ENCODE data around the gene ZNF862. TPM values are rescaled to one million over a fixed set of nuclear protein-coding genes. Genes with fewer than 3 reads are reported as not detected.

Gene ZNF862
- polyA plus RNA-seq, 1 donor from 2014 or later: 4.3 TPM

- Mint-ChIP-seq H3K36me3 (no peaks in the 10 kb centered on the region), H3K27ac (no peak overlapping the region), H3K4me3 (no peak overlapping the region), H3K9me3 (peaks cover 0 to 2% (median 0%) of the 10 kb centered on the region in 3 donors), H3K4me1 (no peaks in the 10 kb centered on the region), H3K27me3 (peaks cover 3% of the 10 kb centered on the region)
Observed at GRCh38 chr7:149801816-149802215, 36.4 kb upstream of the ZNF862 start.

- Mint-ChIP-seq H3K27me3 (peaks cover 4% of the 10 kb centered on the region), H3K9me3 (peaks cover 0 to 2% (median 0%) of the 10 kb centered on the region in 3 donors), H3K4me1 (peaks cover 0 to 1% (median 0%) of the 10 kb centered on the region in 3 donors), H3K27ac (no peak overlapping the region), H3K4me3 (no peak overlapping the region), H3K36me3 (no peaks in the 10 kb centered on the region)
Observed at GRCh38 chr7:149802966-149803365, 35.2 kb upstream of the ZNF862 start.

- H3K27me3 Mint-ChIP-seq: peaks cover 4% of the 10 kb centered on the region
- H3K27ac Mint-ChIP-seq: no peak overlapping the region
- H3K4me1 Mint-ChIP-seq: peaks cover 0 to 1% (median 0%) of the 10 kb centered on the region in 3 donors
- peaks cover 0 to 2% (median 0%) of the 10 kb centered on the region in 3 donors for H3K9me3 Mint-ChIP-seq
- no peak overlapping the region for H3K4me3 Mint-ChIP-seq
- H3K36me3 Mint-ChIP-seq: no peaks in the 10 kb centered on the region
Observed at GRCh38 chr7:149803551-149804074, 34.6 kb upstream of the ZNF862 start.

GRCh38 chr7:149804106-149804505, 34.1 kb upstream of the ZNF862 start:
- Mint-ChIP-seq H3K4me3 (no peak overlapping the region), H3K27me3 (peaks cover 4% of the 10 kb centered on the region), H3K36me3 (no peaks in the 10 kb centered on the region), H3K27ac (no peak overlapping the region), H3K4me1 (peaks cover 0 to 1% (median 0%) of the 10 kb centered on the region in 3 donors), H3K9me3 (peaks cover 0 to 2% (median 0%) of the 10 kb centered on the region in 3 donors)

- peaks cover 0 to 1% (median 0%) of the 10 kb centered on the region in 3 donors for H3K4me1 Mint-ChIP-seq
- H3K4me3 Mint-ChIP-seq: no peak overlapping the region
- H3K9me3 Mint-ChIP-seq: peaks cover 0 to 2% (median 0%) of the 10 kb centered on the region in 3 donors
- no peaks in the 10 kb centered on the region for H3K36me3 Mint-ChIP-seq
- H3K27ac Mint-ChIP-seq: no peak overlapping the region
- peaks cover 6% of the 10 kb centered on the region for H3K27me3 Mint-ChIP-seq
Observed at GRCh38 chr7:149806726-149807125, 31.4 kb upstream of the ZNF862 start.

- H3K27me3 Mint-ChIP-seq: peaks cover 6% of the 10 kb centered on the region
- peaks cover 0 to 1% (median 0%) of the 10 kb centered on the region in 3 donors for H3K4me1 Mint-ChIP-seq
- no peak overlapping the region for H3K4me3 Mint-ChIP-seq
- H3K9me3 Mint-ChIP-seq: peaks cover 0 to 2% (median 0%) of the 10 kb centered on the region in 3 donors
- H3K36me3 Mint-ChIP-seq: no peaks in the 10 kb centered on the region
- no peak overlapping the region for H3K27ac Mint-ChIP-seq
Observed at GRCh38 chr7:149808311-149808710, 29.9 kb upstream of the ZNF862 start.

- no peak overlapping the region for H3K27ac Mint-ChIP-seq
- H3K36me3 Mint-ChIP-seq: no peaks in the 10 kb centered on the region
- peaks cover 0 to 2% (median 0%) of the 10 kb centered on the region in 3 donors for H3K9me3 Mint-ChIP-seq
- H3K4me3 Mint-ChIP-seq: no peak overlapping the region
- peaks cover 6% of the 10 kb centered on the region for H3K27me3 Mint-ChIP-seq
- H3K4me1 Mint-ChIP-seq: peaks cover 0 to 1% (median 0%) of the 10 kb centered on the region in 3 donors
Observed at GRCh38 chr7:149809215-149809614, 29.0 kb upstream of the ZNF862 start.

GRCh38 chr7:149811221-149811620, 27.0 kb upstream of the ZNF862 start:
- Mint-ChIP-seq H3K27me3 (peaks cover 6% of the 10 kb centered on the region), H3K27ac (no peak overlapping the region), H3K4me1 (peaks cover 0 to 1% (median 0%) of the 10 kb centered on the region in 3 donors), H3K9me3 (no peaks in the 10 kb centered on the region), H3K36me3 (no peaks in the 10 kb centered on the region), H3K4me3 (no peak overlapping the region)

GRCh38 chr7:149811831-149812490, 26.2 kb upstream of the ZNF862 start:
- Mint-ChIP-seq H3K27ac (no peak overlapping the region), H3K27me3 (peaks cover 1% of the 10 kb centered on the region), H3K9me3 (no peaks in the 10 kb centered on the region), H3K36me3 (no peaks in the 10 kb centered on the region), H3K4me3 (no peak overlapping the region), H3K4me1 (peaks cover 0 to 1% (median 0%) of the 10 kb centered on the region in 3 donors)

- H3K4me1 Mint-ChIP-seq: no peaks in the 10 kb centered on the region
- no peak overlapping the region for H3K27ac Mint-ChIP-seq
- H3K9me3 Mint-ChIP-seq: no peaks in the 10 kb centered on the region
- H3K4me3 Mint-ChIP-seq: no peak overlapping the region
- H3K27me3 Mint-ChIP-seq: peaks cover 1% of the 10 kb centered on the region
- no peaks in the 10 kb centered on the region for H3K36me3 Mint-ChIP-seq
Observed at GRCh38 chr7:149813254-149814035, 24.7 kb upstream of the ZNF862 start.

GRCh38 chr7:149814494-149814893, 23.7 kb upstream of the ZNF862 start:
- Mint-ChIP-seq H3K27me3 (peaks cover 1% of the 10 kb centered on the region), H3K36me3 (no peaks in the 10 kb centered on the region), H3K4me1 (no peaks in the 10 kb centered on the region), H3K27ac (no peak overlapping the region), H3K4me3 (no peak overlapping the region), H3K9me3 (no peaks in the 10 kb centered on the region)

GRCh38 chr7:149815121-149815520, 23.1 kb upstream of the ZNF862 start:
- Mint-ChIP-seq H3K9me3 (no peaks in the 10 kb centered on the region), H3K27ac (no peak overlapping the region), H3K27me3 (peaks cover 1% of the 10 kb centered on the region), H3K4me3 (no peak overlapping the region), H3K4me1 (no peaks in the 10 kb centered on the region), H3K36me3 (no peaks in the 10 kb centered on the region)

- Mint-ChIP-seq H3K4me3 (no peak overlapping the region), H3K4me1 (no peaks in the 10 kb centered on the region), H3K27ac (no peak overlapping the region), H3K9me3 (no peaks in the 10 kb centered on the region), H3K27me3 (no peaks in the 10 kb centered on the region), H3K36me3 (no peaks in the 10 kb centered on the region)
Observed at GRCh38 chr7:149815661-149816266, 22.4 kb upstream of the ZNF862 start.

GRCh38 chr7:149816267-149816751, 21.9 kb upstream of the ZNF862 start:
- no peaks in the 10 kb centered on the region for H3K4me1 Mint-ChIP-seq

GRCh38 chr7:149816794-149817193, 21.4 kb upstream of the ZNF862 start:
- Mint-ChIP-seq H3K9me3 (no peaks in the 10 kb centered on the region), H3K36me3 (no peaks in the 10 kb centered on the region)

More at GRCh38 chr7:149816267-149816751, 21.9 kb upstream of the ZNF862 start:
- Mint-ChIP-seq H3K36me3 (no peaks in the 10 kb centered on the region), H3K27ac (no peak overlapping the region), H3K27me3 (no peaks in the 10 kb centered on the region), H3K9me3 (no peaks in the 10 kb centered on the region), H3K4me3 (no peak overlapping the region)

More at GRCh38 chr7:149816794-149817193, 21.4 kb upstream of the ZNF862 start:
- peak overlapping the region in 1 of 3 donors; percentile 59 for H3K27ac Mint-ChIP-seq
- no peaks in the 10 kb centered on the region for H3K27me3 Mint-ChIP-seq
- no peaks in the 10 kb centered on the region for H3K4me1 Mint-ChIP-seq
- no peak overlapping the region for H3K4me3 Mint-ChIP-seq

Measured in IgD-negative memory B cell (primary cell).